ENCODE measurements around the gene FGR. TPM values are rescaled to one million over a fixed set of nuclear protein-coding genes. Genes with fewer than 3 reads are reported as not detected.
A peak's percentile ranks its signal among the peaks of the same experiment; 100 is the strongest.

FGR gene
- total RNA-seq, 2 donors from 2014 or later: 3.3 to 12.6 TPM

GRCh38 chr1:27666791-27667254 lies 31.8 kb upstream of the FGR start:
- no peak overlapping the region for H3K27ac Mint-ChIP-seq

GRCh38 chr1:27666294-27666693 lies 31.3 kb upstream of the FGR start:
- peaks cover 6% of the 10 kb centered on the region for H3K36me3 Mint-ChIP-seq (ENCODE audit: low read depth)
- H3K27ac Mint-ChIP-seq: no peak overlapping the region
- H3K4me1 Mint-ChIP-seq: peaks cover 35% of the 10 kb centered on the region
- no peak for DNase-seq
- no peaks in the 10 kb centered on the region for H3K9me3 ChIP-seq (ENCODE audit: control insufficient read depth, low read length, poor library complexity, severe bottlenecking)
- ATAC-seq: no peak
- no peaks in the 10 kb centered on the region for H3K27me3 Mint-ChIP-seq
- no peak overlapping the region for H3K4me3 Mint-ChIP-seq

More at GRCh38 chr1:27666791-27667254, 31.8 kb upstream of the FGR start:
- DNase-seq (no peak), ATAC-seq (no peak)
- no peaks in the 10 kb centered on the region for H3K9me3 ChIP-seq (ENCODE audit: control insufficient read depth, low read length, poor library complexity, severe bottlenecking)
- no peak overlapping the region for H3K4me3 Mint-ChIP-seq
- no peaks in the 10 kb centered on the region for H3K27me3 Mint-ChIP-seq
- H3K36me3 Mint-ChIP-seq (ENCODE audit: low read depth): peaks cover 6% of the 10 kb centered on the region
- peaks cover 34% of the 10 kb centered on the region for H3K4me1 Mint-ChIP-seq

GRCh38 chr1:27665016-27665651 lies 30.1 kb upstream of the FGR start:
- no peak for DNase-seq
- Mint-ChIP-seq H3K27me3 (no peaks in the 10 kb centered on the region), H3K36me3 (ENCODE audit: low read depth) (peaks cover 6% of the 10 kb centered on the region), H3K4me1 (peaks cover 40% of the 10 kb centered on the region), H3K27ac (peak overlapping the region; percentile 39), H3K4me3 (peak overlapping the region; percentile 2)
- no peaks in the 10 kb centered on the region for H3K9me3 ChIP-seq (ENCODE audit: control insufficient read depth, low read length, poor library complexity, severe bottlenecking)
- ATAC-seq: no peak

- H3K27ac Mint-ChIP-seq: no peak overlapping the region
- no peaks in the 10 kb centered on the region for H3K9me3 ChIP-seq (ENCODE audit: control insufficient read depth, low read length, poor library complexity, severe bottlenecking)
- peaks cover 6% of the 10 kb centered on the region for H3K36me3 Mint-ChIP-seq (ENCODE audit: low read depth)
- no peak overlapping the region for H3K4me3 Mint-ChIP-seq
- no peaks in the 10 kb centered on the region for H3K27me3 Mint-ChIP-seq
- DNase-seq (no peak), ATAC-seq (no peak)
- H3K4me1 Mint-ChIP-seq: peaks cover 42% of the 10 kb centered on the region
Observed at GRCh38 chr1:27664291-27664690, 29.3 kb upstream of the FGR start.

GRCh38 chr1:27662707-27663393 lies 27.9 kb upstream of the FGR start:
- Mint-ChIP-seq H3K4me3 (peak overlapping the region; percentile 86), H3K27ac (peak overlapping the region; percentile 99), H3K4me1 (peaks cover 45% of the 10 kb centered on the region), H3K36me3 (ENCODE audit: low read depth) (peaks cover 4% of the 10 kb centered on the region), H3K27me3 (no peaks in the 10 kb centered on the region)
- no peaks in the 10 kb centered on the region for H3K9me3 ChIP-seq (ENCODE audit: control insufficient read depth, low read length, poor library complexity, severe bottlenecking)
- DNase-seq: peak; percentile 72 to 92 (median 81)
- ATAC-seq: peak; percentile 68

GRCh38 chr1:27662261-27662660 lies 27.3 kb upstream of the FGR start:
- Mint-ChIP-seq H3K4me1 (peaks cover 45% of the 10 kb centered on the region), H3K36me3 (ENCODE audit: low read depth) (peaks cover 4% of the 10 kb centered on the region), H3K27me3 (no peaks in the 10 kb centered on the region), H3K27ac (peak overlapping the region; percentile 99), H3K4me3 (peak overlapping the region; percentile 86)
- no peaks in the 10 kb centered on the region for H3K9me3 ChIP-seq (ENCODE audit: control insufficient read depth, low read length, poor library complexity, severe bottlenecking)
- ATAC-seq (no peak), DNase-seq (no peak)

- Mint-ChIP-seq H3K27me3 (no peaks in the 10 kb centered on the region), H3K4me1 (peaks cover 43% of the 10 kb centered on the region), H3K27ac (peak overlapping the region; percentile 97), H3K4me3 (peak overlapping the region; percentile 39), H3K36me3 (ENCODE audit: low read depth) (peaks cover 4% of the 10 kb centered on the region)
- ATAC-seq (no peak), DNase-seq (no peak)
- no peaks in the 10 kb centered on the region for H3K9me3 ChIP-seq (ENCODE audit: control insufficient read depth, low read length, poor library complexity, severe bottlenecking)
Observed at GRCh38 chr1:27661412-27662075, 26.6 kb upstream of the FGR start.

GRCh38 chr1:27660300-27660835 lies 25.4 kb upstream of the FGR start:
- H3K27ac Mint-ChIP-seq: peak overlapping the region; percentile 97

GRCh38 chr1:27659497-27660299 lies 24.7 kb upstream of the FGR start:
- DNase-seq: peak; percentile 78 to 85 (median 82)
- peak overlapping the region; percentile 91 for H3K4me3 Mint-ChIP-seq
- H3K27me3 Mint-ChIP-seq: no peaks in the 10 kb centered on the region
- peaks cover 50% of the 10 kb centered on the region for H3K4me1 Mint-ChIP-seq
- no peaks in the 10 kb centered on the region for H3K9me3 ChIP-seq (ENCODE audit: control insufficient read depth, low read length, poor library complexity, severe bottlenecking)
- peak; percentile 82 for ATAC-seq
- H3K27ac Mint-ChIP-seq: peak overlapping the region; percentile 97
- H3K36me3 Mint-ChIP-seq (ENCODE audit: low read depth): no peaks in the 10 kb centered on the region

More at GRCh38 chr1:27660300-27660835, 25.4 kb upstream of the FGR start:
- peak overlapping the region; percentile 91 for H3K4me3 Mint-ChIP-seq
- H3K27me3 Mint-ChIP-seq: no peaks in the 10 kb centered on the region
- no peaks in the 10 kb centered on the region for H3K9me3 ChIP-seq (ENCODE audit: control insufficient read depth, low read length, poor library complexity, severe bottlenecking)
- no peak for DNase-seq
- H3K4me1 Mint-ChIP-seq: peaks cover 45% of the 10 kb centered on the region
- H3K36me3 Mint-ChIP-seq (ENCODE audit: low read depth): no peaks in the 10 kb centered on the region
- ATAC-seq: no peak

- Mint-ChIP-seq H3K4me3 (peak overlapping the region; percentile 91), H3K27me3 (no peaks in the 10 kb centered on the region), H3K27ac (peak overlapping the region; percentile 97), H3K36me3 (ENCODE audit: low read depth) (no peaks in the 10 kb centered on the region), H3K4me1 (peaks cover 50% of the 10 kb centered on the region)
- DNase-seq (no peak), ATAC-seq (no peak)
- H3K9me3 ChIP-seq (ENCODE audit: control insufficient read depth, low read length, poor library complexity, severe bottlenecking): no peaks in the 10 kb centered on the region
Observed at GRCh38 chr1:27658951-27659496, 24.0 kb upstream of the FGR start.

- no peak overlapping the region for H3K27ac Mint-ChIP-seq
- peaks cover 33% of the 10 kb centered on the region for H3K4me1 Mint-ChIP-seq
- ATAC-seq (no peak), DNase-seq (no peak)
- H3K9me3 ChIP-seq (ENCODE audit: control insufficient read depth, low read length, poor library complexity, severe bottlenecking): no peaks in the 10 kb centered on the region
- H3K4me3 Mint-ChIP-seq: no peak overlapping the region
- no peaks in the 10 kb centered on the region for H3K27me3 Mint-ChIP-seq
- no peaks in the 10 kb centered on the region for H3K36me3 Mint-ChIP-seq (ENCODE audit: low read depth)
Observed at GRCh38 chr1:27656157-27656893, 21.3 kb upstream of the FGR start.
